ENCODE data around the gene TMCC2.

TMCC2 gene

GRCh38 chr1:205321162-205321958 lies 93.6 kb downstream of the TMCC2 start, which contains the start of gene NUAK2:
Gene NUAK2, minus strand, starts transcription at chr1:205321745. Its CDS starts 117 bp downstream, at chr1:205321628.
- no peaks in the 10 kb centered on the region for H4K20me1 ChIP-seq (ENCODE audit: insufficient read depth, low read length)
- peaks cover 15% of the 10 kb centered on the region for H3F3A ChIP-seq (ENCODE audit: insufficient read depth, low read length)
- H3K9me3 ChIP-seq (replicated peaks; ENCODE audit: insufficient read depth, low read length), result no peaks in the 10 kb centered on the region
- H3K4me1 ChIP-seq (ENCODE audit: low read length), result peaks cover 47% of the 10 kb centered on the region
- peaks cover 51% of the 10 kb centered on the region for H3K79me2 ChIP-seq (ENCODE audit: low read length)
- H3K27me3 ChIP-seq (replicated peaks; ENCODE audit: insufficient read depth, low read length), result no peaks in the 10 kb centered on the region
- peak within 1 kb of the TSS; percentile 74 for H2AFZ ChIP-seq (ENCODE audit: low read length)
- no peaks in the 10 kb centered on the region for H3K36me3 ChIP-seq (replicated peaks; ENCODE audit: insufficient read depth, low read length)
- H3K9ac ChIP-seq (ENCODE audit: low read length), result peak within 1 kb of the TSS; percentile 79
- peak within 1 kb of the TSS; percentile 46; the same call in 1 of the 2 replicates for H3K27ac ChIP-seq (ENCODE audit: low read length)
- DNase-seq, result peak; percentile 93
- peak within 1 kb of the TSS; percentile 92 for H3K4me3 ChIP-seq (ENCODE audit: low read length)
- peak within 1 kb of the TSS; percentile 92 for H3K4me2 ChIP-seq (ENCODE audit: low read depth, low read length)
- TF ChIP-seq EZH2 (optimal IDR thresholded peaks at IDR 0.05; ENCODE audit: low read depth, low read length) (no peak), CTCF (IDR thresholded peaks at IDR 0.05; ENCODE audit: low read length) (peak; percentile 55)
- H3K9me2 ChIP-seq (replicated peaks; ENCODE audit: insufficient read depth, low read length), result no peaks in the 10 kb centered on the region

GRCh38 chr1:205321959-205322283 lies 94.2 kb downstream of the TMCC2 start:
- Histone ChIP-seq H3K27ac (ENCODE audit: low read length) (no peak overlapping the region), H3K4me2 (ENCODE audit: low read depth, low read length) (peak overlapping the region; percentile 92), H3K4me3 (ENCODE audit: low read length) (peak overlapping the region; percentile 92), H3K9ac (ENCODE audit: low read length) (no peak overlapping the region), H4K20me1 (ENCODE audit: insufficient read depth, low read length) (no peaks in the 10 kb centered on the region), H3K4me1 (ENCODE audit: low read length) (peaks cover 41% of the 10 kb centered on the region), H3K36me3 (replicated peaks; ENCODE audit: insufficient read depth, low read length) (no peaks in the 10 kb centered on the region), H3F3A (ENCODE audit: insufficient read depth, low read length) (peaks cover 10% of the 10 kb centered on the region), H2AFZ (ENCODE audit: low read length) (peak overlapping the region; percentile 74), H3K79me2 (ENCODE audit: low read length) (peaks cover 45% of the 10 kb centered on the region), H3K27me3 (replicated peaks; ENCODE audit: insufficient read depth, low read length) (no peaks in the 10 kb centered on the region), H3K9me3 (replicated peaks; ENCODE audit: insufficient read depth, low read length) (no peaks in the 10 kb centered on the region), H3K9me2 (replicated peaks; ENCODE audit: insufficient read depth, low read length) (no peaks in the 10 kb centered on the region)
- no peak for DNase-seq
- TF ChIP-seq EZH2 (optimal IDR thresholded peaks at IDR 0.05; ENCODE audit: low read depth, low read length) (no peak), CTCF (IDR thresholded peaks at IDR 0.05; ENCODE audit: low read length) (no peak), EZH2phosphoT487 (IDR thresholded peaks at IDR 0.05; ENCODE audit: low read length) (no peak)
